Suppressor macrophage treated with lipopolysaccharide for 4 hours (primary cell): ENCODE data around the gene METTL14.
A peak's percentile ranks its signal among the peaks of the same experiment; 100 is the strongest.
"Not testable (repeated sequence)": the region's sequence is repeated elsewhere in the genome, so short reads cannot be mapped to it uniquely, and the experiment has no call there.

ENCODE experiments used
- DNase-seq: peaks from one replicate; pipeline ENCODE4 v3.0.0-alpha.2; 2020

METTL14 gene

GRCh38 chr4:118684873-118685811 is at the start of gene METTL14:
Gene METTL14, plus strand, starts transcription at chr4:118685392. Its CDS starts 143 bp downstream, at chr4:118685535.
- DNase-seq, result peak; percentile 94

GRCh38 chr4:118636126-118636525 is 49.1 kb upstream of the METTL14 start:
- DNase-seq, result not testable (repeated sequence)

- not testable (repeated sequence) for DNase-seq
Observed at GRCh38 chr4:118664665-118665064, 20.5 kb upstream of the METTL14 start.

- DNase-seq, result peak; percentile 60
Observed at GRCh38 chr4:118669220-118669619, 16.0 kb upstream of the METTL14 start.

GRCh38 chr4:118670968-118671367 is 14.2 kb upstream of the METTL14 start:
- not testable (repeated sequence) for DNase-seq

GRCh38 chr4:118676128-118676527 is 9.1 kb upstream of the METTL14 start:
- no peak for DNase-seq

GRCh38 chr4:118680808-118681207 is 4.4 kb upstream of the METTL14 start:
- no peak for DNase-seq

- DNase-seq, result peak; percentile 36
Observed at GRCh38 chr4:118682928-118683327, 2.3 kb upstream of the METTL14 start.

- no peak for DNase-seq
Observed at GRCh38 chr4:118683513-118683912, 1.7 kb upstream of the METTL14 start.

GRCh38 chr4:118703118-118703517 is 17.9 kb downstream of the METTL14 start:
- DNase-seq, result no peak

GRCh38 chr4:118711052-118711451 is 25.9 kb downstream of the METTL14 start:
- no peak for DNase-seq

GRCh38 chr4:118712872-118713271 is 27.7 kb downstream of the METTL14 start:
- no peak for DNase-seq

GRCh38 chr4:118714682-118715081 is 29.5 kb downstream of the METTL14 start:
- no peak for DNase-seq

GRCh38 chr4:118716304-118716703 is 31.1 kb downstream of the METTL14 start:
- DNase-seq, result no peak

GRCh38 chr4:118718511-118719170 is 33.4 kb downstream of the METTL14 start:
- no peak for DNase-seq

GRCh38 chr4:118721752-118722151 is 36.6 kb downstream of the METTL14 start:
- no peak for DNase-seq

- DNase-seq, result no peak
Observed at GRCh38 chr4:118723369-118723768, 38.2 kb downstream of the METTL14 start.

- no peak for DNase-seq
Observed at GRCh38 chr4:118727360-118727759, 42.2 kb downstream of the METTL14 start.

GRCh38 chr4:118729287-118730286 is 44.4 kb downstream of the METTL14 start:
- no peak for DNase-seq

GRCh38 chr4:118730683-118731082 is 45.5 kb downstream of the METTL14 start:
- DNase-seq, result no peak

- no peak for DNase-seq
Observed at GRCh38 chr4:118732591-118733330, 47.6 kb downstream of the METTL14 start.
